Uterus (tissue), 4 donors: ENCODE data around the gene NUP54. TPM values are rescaled to one million over a fixed set of nuclear protein-coding genes. Genes with fewer than 3 reads are reported as not detected.

Experiments
- DNase-seq, 2 donors: peaks; one replicate each; pipeline ENCODE4 v3.0.0-alpha.2; 2019 to 2020
- H3K27ac ChIP-seq, 2 donors: fragments of 200-600 bp; sonication (generic); 1 replicate in 1 of 2; 2 replicates in 1 of 2; pipeline ENCODE4 v1.5.1; 2016 to 2018
- H3K27me3 ChIP-seq, 2 donors: fragments of 200-600 bp; sonication (generic); one replicate each; pipeline ENCODE4 v1.5.1; 2018 to 2019; ENCODE audit warnings: control low read depth in 1 of 2
- H3K36me3 ChIP-seq, 2 donors: fragments of 200-600 bp; sonication (generic); one replicate each; pipeline ENCODE4 v1.5.1; 2019; ENCODE audit warnings: control low read depth in 1 of 2
- H3K4me1 ChIP-seq, 2 donors: fragments of 200-600 bp; sonication (generic); one replicate each; pipeline ENCODE4 v1.5.1; 2018 to 2019; ENCODE audit warnings: control low read depth in 1 of 2
- H3K4me3 ChIP-seq, 2 donors: fragments of 200-600 bp; sonication (generic); 1 replicate in 1 of 2; 2 replicates in 1 of 2; pipeline ENCODE4 v1.5.1; 2018 to 2019; ENCODE audit warnings: mild to moderate bottlenecking in 1 of 2
- H3K9me3 ChIP-seq, 2 donors: fragments of 200-600 bp; sonication (generic); one replicate each; pipeline ENCODE4 v1.5.1; 2019; ENCODE audit warnings: control low read depth in 1 of 2
- POLR2A ChIP-seq, 2 donors: fragments of 450-650 bp; IDR thresholded peaks; one replicate each; pipeline ENCODE4 v1.6.1; 2016; ENCODE audit warnings: antibody characterized with exemption in 2 of 2, mild to moderate bottlenecking in 1 of 2, moderate library complexity in 1 of 2
- intact Hi-C: fragments of 100-400 bp; cut with DNase I; formaldehyde crosslinking; loops from one replicate; pipeline ENCODE4 v1.15.1; 2023; ENCODE audit warnings: low total_unique reads
- total RNA-seq, 4 donors: library from RNA; depleted of rRNA in 3 of 4; stranded (reverse); fragments of >200 nt in 3 of 4; gene quantifications; one replicate each; pipeline versions ENCODE4 v1.1.0 to v1.2.4, GENCODE V29; 2014 to 2023
- TF ChIP-seq, protein P1 (sequence below), 4 experiments: fragments of 200-600 bp in 2 of 4; fragments of 450-650 bp in 2 of 4; sonication (generic) in 2 of 4; IDR thresholded peaks; one replicate each; pipeline ENCODE4 v1.5.1; 2016 to 2019; ENCODE audit warnings: antibody characterized with exemption in 4 of 4, mild to moderate bottlenecking in 2 of 4, moderate library complexity in 1 of 4
- donor health status: DM: yes; HTN: yes; CAD: no.

The NUP54 gene
- total RNA-seq, 4 donors from 2014 or later = 31.2 to 99.5 (median 62.6) TPM

DNA sequence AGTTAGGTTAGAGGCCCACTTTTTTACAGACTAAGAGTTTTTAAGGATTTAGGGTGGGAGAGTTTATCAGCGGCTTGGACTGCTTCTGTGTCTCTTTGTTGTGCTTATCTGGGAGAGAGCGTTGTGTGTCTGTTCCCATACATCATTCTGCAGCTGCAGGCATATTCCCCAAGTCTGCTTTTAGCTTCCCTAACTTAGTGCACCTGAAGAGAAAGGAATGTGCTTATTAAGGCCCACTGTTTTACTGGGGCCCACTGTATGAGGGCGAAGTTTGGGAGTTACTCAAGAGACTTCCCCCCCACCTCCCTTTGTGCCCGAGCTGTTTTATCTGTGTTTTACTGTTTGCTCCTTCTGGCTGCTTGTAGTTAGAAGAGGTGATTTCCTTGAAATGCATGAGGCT, 41.8 kb downstream of the NUP54 start:
- TF ChIP-seq POLR2A (IDR thresholded peaks at IDR 0.05) = no peak
- TF ChIP-seq, protein P1, sequence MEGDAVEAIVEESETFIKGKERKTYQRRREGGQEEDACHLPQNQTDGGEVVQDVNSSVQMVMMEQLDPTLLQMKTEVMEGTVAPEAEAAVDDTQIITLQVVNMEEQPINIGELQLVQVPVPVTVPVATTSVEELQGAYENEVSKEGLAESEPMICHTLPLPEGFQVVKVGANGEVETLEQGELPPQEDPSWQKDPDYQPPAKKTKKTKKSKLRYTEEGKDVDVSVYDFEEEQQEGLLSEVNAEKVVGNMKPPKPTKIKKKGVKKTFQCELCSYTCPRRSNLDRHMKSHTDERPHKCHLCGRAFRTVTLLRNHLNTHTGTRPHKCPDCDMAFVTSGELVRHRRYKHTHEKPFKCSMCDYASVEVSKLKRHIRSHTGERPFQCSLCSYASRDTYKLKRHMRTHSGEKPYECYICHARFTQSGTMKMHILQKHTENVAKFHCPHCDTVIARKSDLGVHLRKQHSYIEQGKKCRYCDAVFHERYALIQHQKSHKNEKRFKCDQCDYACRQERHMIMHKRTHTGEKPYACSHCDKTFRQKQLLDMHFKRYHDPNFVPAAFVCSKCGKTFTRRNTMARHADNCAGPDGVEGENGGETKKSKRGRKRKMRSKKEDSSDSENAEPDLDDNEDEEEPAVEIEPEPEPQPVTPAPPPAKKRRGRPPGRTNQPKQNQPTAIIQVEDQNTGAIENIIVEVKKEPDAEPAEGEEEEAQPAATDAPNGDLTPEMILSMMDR (IDR thresholded peaks at IDR 0.05) = no peak
- H3K9me3 ChIP-seq = no peaks in the 10 kb centered on the region
- no peaks in the 10 kb centered on the region for H3K36me3 ChIP-seq
- H3K4me3 ChIP-seq = no peak overlapping the region
- no peak overlapping the region for H3K27ac ChIP-seq
- H3K27me3 ChIP-seq = no peaks in the 10 kb centered on the region
- no peak for DNase-seq
- no peaks in the 10 kb centered on the region for H3K4me1 ChIP-seq
- intact Hi-C loops = no loop called here

DNA sequence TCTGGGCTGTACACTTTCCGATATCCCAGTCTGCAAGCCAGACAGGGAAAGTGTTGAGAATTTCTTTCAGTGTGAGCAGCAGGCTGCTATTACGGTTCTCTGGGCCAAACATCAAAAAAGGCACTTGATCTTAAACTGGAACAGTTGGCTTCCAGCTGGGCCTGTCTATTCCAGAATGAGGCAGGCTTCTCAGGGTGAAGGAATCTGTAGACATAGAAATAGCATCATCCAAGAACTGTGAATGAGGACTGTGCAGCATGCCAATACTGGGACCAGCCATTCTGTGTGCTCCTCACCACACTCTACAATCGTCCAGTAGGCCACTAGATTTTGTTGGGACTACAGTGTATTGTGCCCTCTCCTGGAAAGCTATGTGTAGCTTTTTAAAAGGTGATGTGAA, 42.5 kb downstream of the NUP54 start:
- no peaks in the 10 kb centered on the region for H3K27me3 ChIP-seq
- intact Hi-C loops = no loop called here
- no peaks in the 10 kb centered on the region for H3K4me1 ChIP-seq
- H3K27ac ChIP-seq = no peak overlapping the region
- no peak overlapping the region for H3K4me3 ChIP-seq
- DNase-seq = no peak
- no peaks in the 10 kb centered on the region for H3K36me3 ChIP-seq
- no peak for TF ChIP-seq POLR2A (IDR thresholded peaks at IDR 0.05)
- TF ChIP-seq, protein P1 (IDR thresholded peaks at IDR 0.05) = no peak
- no peaks in the 10 kb centered on the region for H3K9me3 ChIP-seq

DNA sequence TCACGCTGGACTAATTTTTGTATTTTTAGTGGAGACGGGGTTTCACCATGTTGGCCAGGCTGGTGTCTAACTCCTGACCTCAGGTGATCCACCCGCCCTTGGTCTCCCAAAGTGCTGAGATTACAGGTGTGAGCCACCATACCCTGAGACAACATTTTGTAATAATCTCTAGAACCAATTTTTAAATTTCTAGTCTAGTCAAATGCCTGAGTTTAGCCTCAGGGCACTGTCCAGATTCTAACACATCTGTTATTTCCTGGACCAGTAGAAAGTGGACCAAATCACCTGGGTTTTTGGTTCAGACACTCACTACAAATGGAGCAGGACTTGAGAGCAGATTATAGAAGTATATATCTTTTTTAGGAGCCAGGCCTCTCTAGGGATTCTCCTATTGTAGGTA, 52.1 kb downstream of the NUP54 start:
- Histone ChIP-seq H3K27me3 (no peaks in the 10 kb centered on the region), H3K4me1 (no peaks in the 10 kb centered on the region), H3K9me3 (no peaks in the 10 kb centered on the region), H3K27ac (no peak overlapping the region), H3K4me3 (no peak overlapping the region), H3K36me3 (no peaks in the 10 kb centered on the region)
- DNase-seq = no peak
- intact Hi-C loops = no loop called here
- TF ChIP-seq POLR2A (IDR thresholded peaks at IDR 0.05) = no peak

DNA sequence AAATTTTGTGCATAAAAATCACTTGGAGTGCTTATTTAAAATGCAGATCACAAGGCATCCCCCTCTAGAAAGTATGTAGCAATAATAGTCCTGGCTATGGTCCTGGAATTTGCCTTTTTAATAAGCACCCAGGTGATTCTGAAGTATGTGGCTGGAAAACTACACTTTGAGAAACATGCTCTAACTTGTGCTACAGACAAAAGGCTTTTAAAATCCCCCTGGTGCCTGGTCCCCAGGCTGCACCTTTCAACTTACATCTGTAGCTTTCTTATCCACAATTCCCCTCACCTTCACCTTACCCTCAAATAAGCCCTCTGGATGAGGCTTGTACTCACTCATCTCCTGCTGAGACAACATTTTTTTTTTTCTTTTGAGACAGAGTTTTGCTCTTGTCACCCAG, 52.6 kb downstream of the NUP54 start:
- Histone ChIP-seq H3K27ac (no peak overlapping the region), H3K27me3 (no peaks in the 10 kb centered on the region), H3K4me3 (no peak overlapping the region), H3K36me3 (no peaks in the 10 kb centered on the region), H3K4me1 (no peaks in the 10 kb centered on the region), H3K9me3 (no peaks in the 10 kb centered on the region)
- intact Hi-C loops = no loop called here
- no peak for DNase-seq
- no peak for TF ChIP-seq POLR2A (IDR thresholded peaks at IDR 0.05)
- TF ChIP-seq, protein P1 (IDR thresholded peaks at IDR 0.05) = no peak

DNA sequence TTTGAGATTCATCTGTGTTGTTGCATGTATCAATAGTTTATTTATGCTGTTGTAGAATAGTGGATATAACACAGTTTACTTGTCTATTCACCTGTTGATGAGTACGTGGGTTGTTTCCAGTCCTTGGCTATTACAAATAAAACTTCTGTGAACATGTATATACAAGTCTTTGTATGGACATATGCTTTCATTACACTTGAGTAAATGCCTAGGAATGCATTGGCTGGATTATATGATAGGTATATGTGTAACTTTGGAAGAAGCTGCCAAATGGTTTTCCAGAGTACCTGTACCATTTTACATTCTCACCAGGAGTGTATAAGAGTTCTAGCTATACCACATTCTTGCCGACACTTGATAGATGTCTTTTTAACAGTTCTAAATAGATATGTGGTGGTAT, 57.1 kb downstream of the NUP54 start:
- intact Hi-C loops = no loop called here
- no peaks in the 10 kb centered on the region for H3K27me3 ChIP-seq
- no peaks in the 10 kb centered on the region for H3K9me3 ChIP-seq
- DNase-seq = no peak
- TF ChIP-seq, protein P1 (IDR thresholded peaks at IDR 0.05) = no peak
- no peak for TF ChIP-seq POLR2A (IDR thresholded peaks at IDR 0.05)
- H3K27ac ChIP-seq = no peak overlapping the region
- H3K36me3 ChIP-seq = no peaks in the 10 kb centered on the region
- no peaks in the 10 kb centered on the region for H3K4me1 ChIP-seq
- no peak overlapping the region for H3K4me3 ChIP-seq

DNA sequence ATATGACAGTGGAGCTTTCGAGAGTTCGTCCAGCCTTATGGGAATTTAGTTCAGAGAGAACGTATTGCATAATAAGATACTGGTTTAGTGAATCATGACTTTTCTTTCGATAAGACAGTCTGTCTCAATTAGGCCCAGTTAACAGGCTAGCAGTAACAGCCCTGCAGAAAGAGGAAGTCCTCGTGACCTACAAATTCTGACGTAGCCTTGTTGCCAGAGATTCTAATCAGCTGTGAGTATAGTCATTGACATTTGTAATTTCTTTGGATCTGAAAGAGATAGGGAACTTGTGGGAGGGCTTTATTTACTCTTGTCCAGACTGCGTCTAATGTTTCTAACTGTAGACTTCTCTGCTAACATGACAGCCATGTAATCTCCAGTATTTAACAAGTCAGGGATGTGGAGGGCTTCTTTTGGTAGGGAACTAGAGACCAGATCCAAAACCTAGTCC, 57.9 kb downstream of the NUP54 start:
- peak in 1 of 2 donors; percentile 25 for DNase-seq
- H3K9me3 ChIP-seq = no peaks in the 10 kb centered on the region

More for the DNA sequence above, 57.9 kb downstream of the NUP54 start:
- Histone ChIP-seq H3K27ac (no peak overlapping the region), H3K36me3 (no peaks in the 10 kb centered on the region), H3K4me1 (no peaks in the 10 kb centered on the region), H3K27me3 (no peaks in the 10 kb centered on the region), H3K4me3 (no peak overlapping the region)
- intact Hi-C loops = no loop called here
- TF ChIP-seq POLR2A (IDR thresholded peaks at IDR 0.05) = no peak
- TF ChIP-seq, protein P1 (IDR thresholded peaks at IDR 0.05) = no peak
